A549 (cell line): ENCODE results near the gene MOB3A. TPM values are rescaled to one million over a fixed set of nuclear protein-coding genes. Genes with fewer than 3 reads are reported as not detected.

Source experiments
- ATAC-seq, 2 experiments: fragments of 200-7000 bp in 1 of 2; fragments of >200 bp in 1 of 2; cut with Nextera tagmentation in 1 of 2; cut with Tn5 transposase in 1 of 2; 3 replicates each; pipeline versions ENCODE4 v1.8.0 to v1.9.1; 2018 to 2020; ENCODE audit warnings: mild to moderate bottlenecking in 1 of 2, moderate library complexity in 1 of 2
- CTCF ChIA-PET: fragments of 300-600 bp; sonication (Branson Sonifier 250); formaldehyde crosslinking; extraction: SDS; loops from one replicate; lab custom pipeline; 2021; ENCODE audit warnings: antibody characterized with exemption, inconsistent platforms; lab: Yijun Ruan, JAX
- POLR2A ChIA-PET: fragments of 350-600 bp; formaldehyde crosslinking; extraction: SDS; loops from one replicate; lab custom pipeline; 2021; ENCODE audit warnings: antibody characterized with exemption, inconsistent platforms; lab: Yijun Ruan, JAX
- DNase-seq, 2 experiments: peaks; one replicate each; pipeline versions ENCODE4 v3.0.0 to v3.0.0-alpha.2; 2011 to 2016; ENCODE audit warnings: low read depth in 1 of 2, low spot score in 1 of 2
- FAIRE-seq: peaks from 2 replicates; lab custom pipeline; 2011; peaks lifted over from hg19 to GRCh38; lab: Jason Lieb, UNC
- H3K27ac ChIP-seq, 2 experiments: fragments of >200 bp; sonication (Bioruptor Twin); formaldehyde crosslinking; 3 replicates each; pipeline ENCODE4 v1.5.1; 2016 to 2017
- H3K4me1 ChIP-seq: fragments of >200 bp; sonication (Bioruptor Twin); formaldehyde crosslinking; 3 replicates; pipeline ENCODE4 v1.6.1; 2016
- H3K4me2 ChIP-seq: fragments of >200 bp; sonication (Bioruptor Twin); formaldehyde crosslinking; 3 replicates; pipeline ENCODE4 v1.6.1; 2016
- H3K4me3 ChIP-seq: fragments of >200 bp; sonication (Bioruptor Twin); formaldehyde crosslinking; 3 replicates; pipeline ENCODE4 v1.5.1; 2016
- H3K9me3 ChIP-seq: fragments of >200 bp; sonication (Bioruptor Twin); formaldehyde crosslinking; 3 replicates; pipeline ENCODE4 v1.6.1; 2016
- CBX2 ChIP-seq: fragments of 200-600 bp; sonication (generic); IDR thresholded peaks from 2 replicates; pipeline ENCODE4 v1.6.1; 2016; ENCODE audit warnings: low read depth, mild to moderate bottlenecking, borderline replicate concordance
- EP300 ChIP-seq, 2 experiments: fragments of >200 bp; sonication (Bioruptor Twin); formaldehyde crosslinking; IDR thresholded peaks; 2 replicates in 1 of 2; 3 replicates in 1 of 2; pipeline ENCODE4 v1.6.1; 2016 to 2017
- FOSB ChIP-seq: fragments of 250-450 bp; sonication (Bioruptor Pico); IDR thresholded peaks from 2 replicates; pipeline ENCODE4 v1.5.0; 2020; ENCODE audit warnings: mild to moderate bottlenecking, moderate library complexity
- HOXA7 ChIP-seq: fragments of 250-450 bp; sonication (Bioruptor Pico); IDR thresholded peaks from 2 replicates; pipeline ENCODE4 v1.5.0; 2020; ENCODE audit warnings: mild to moderate bottlenecking, moderate library complexity
- HOXB5 ChIP-seq: fragments of 250-450 bp; sonication (Bioruptor Pico); IDR thresholded peaks from 2 replicates; pipeline ENCODE4 v1.5.0; 2020; ENCODE audit warnings: mild to moderate bottlenecking, moderate library complexity
- JUN ChIP-seq, 2 experiments: fragments of >200 bp; sonication (Bioruptor Twin); formaldehyde crosslinking; IDR thresholded peaks; 2 replicates in 1 of 2; 3 replicates in 1 of 2; pipeline ENCODE4 v1.6.1; 2016 to 2017
- JUNB ChIP-seq: fragments of >200 bp; sonication (Bioruptor Twin); formaldehyde crosslinking; IDR thresholded peaks from 2 replicates; pipeline ENCODE4 v1.6.1; 2016
- POLR2AphosphoS2 ChIP-seq: conservative IDR thresholded peaks from 2 replicates; pipeline ENCODE4 v1.6.1; 2012; ENCODE audit warnings: low read length, improper control_type of control experiment, inconsistent platforms
- RARB ChIP-seq: fragments of 250-450 bp; sonication (Bioruptor Pico); IDR thresholded peaks from 2 replicates; pipeline ENCODE4 v1.8.0; 2021; ENCODE audit warnings: mild to moderate bottlenecking, moderate library complexity
- REST ChIP-seq: fragments of 200-600 bp; sonication (generic); IDR thresholded peaks from 2 replicates; pipeline ENCODE4 v1.6.1; 2016; ENCODE audit warnings: antibody characterized with exemption, mild to moderate bottlenecking, moderate library complexity
- SREBF2 ChIP-seq: fragments of 450-650 bp; IDR thresholded peaks from 2 replicates; pipeline ENCODE4 v1.6.1; 2014; ENCODE audit warnings: mild to moderate bottlenecking, moderate library complexity
- ZFP36 ChIP-seq: fragments of 450-650 bp; IDR thresholded peaks from 2 replicates; pipeline ENCODE4 v1.6.1; 2014; ENCODE audit warnings: borderline replicate concordance; ENCODE audit not compliant: partially characterized antibody
- ZNF302 ChIP-seq: fragments of 250-450 bp; sonication (Bioruptor Pico); IDR thresholded peaks from 2 replicates; pipeline ENCODE4 v1.9.0; 2021; ENCODE audit warnings: inconsistent platforms, mild to moderate bottlenecking, moderate library complexity
- ZSCAN20 ChIP-seq: fragments of 250-450 bp; sonication (Bioruptor Pico); IDR thresholded peaks from 2 replicates; pipeline ENCODE4 v1.8.0; 2022; ENCODE audit warnings: mild to moderate bottlenecking, moderate library complexity
- WGBS: methylation state at CpG from one replicate; pipeline ENCODE4 v1.1.6; 2017; ENCODE audit errors: missing lambda C conversion rate; 5-methylcytosine and 5-hydroxymethylcytosine counted together
- polyA plus RNA-seq, 4 experiments: library from polyadenylated mRNA; depleted of rRNA in 3 of 4; stranded (reverse); fragments of >200 nt; fragmentation: RNase III in 1 of 4; extraction: RNeasy Plus Mini Kit Qiagen cat#74134 plus additional on column Dnase treatment in 1 of 4; gene quantifications; 2 replicates in 3 of 4; 3 replicates in 1 of 4; pipeline ENCODE4 v1.2.3, GENCODE V29; 2011 to 2017
- TF ChIP-seq, protein P1 (sequence below): fragments of 450-650 bp; IDR thresholded peaks from 2 replicates; pipeline ENCODE4 v1.6.1; 2014; ENCODE audit warnings: antibody characterized with exemption
- TF ChIP-seq, protein P2 (sequence below): fragments of >200 bp; sonication (Bioruptor Twin); formaldehyde crosslinking; IDR thresholded peaks from 3 replicates; pipeline ENCODE4 v1.6.1; 2016
- TF ChIP-seq, protein P3 (sequence below): IDR thresholded peaks from 2 replicates; pipeline ENCODE4 v1.6.1; 2012

The MOB3A gene
- polyA plus RNA-seq, 2 of the 4 experiments (the other 2 are of a cell fraction), result 9.1 to 10.9 TPM

DNA sequence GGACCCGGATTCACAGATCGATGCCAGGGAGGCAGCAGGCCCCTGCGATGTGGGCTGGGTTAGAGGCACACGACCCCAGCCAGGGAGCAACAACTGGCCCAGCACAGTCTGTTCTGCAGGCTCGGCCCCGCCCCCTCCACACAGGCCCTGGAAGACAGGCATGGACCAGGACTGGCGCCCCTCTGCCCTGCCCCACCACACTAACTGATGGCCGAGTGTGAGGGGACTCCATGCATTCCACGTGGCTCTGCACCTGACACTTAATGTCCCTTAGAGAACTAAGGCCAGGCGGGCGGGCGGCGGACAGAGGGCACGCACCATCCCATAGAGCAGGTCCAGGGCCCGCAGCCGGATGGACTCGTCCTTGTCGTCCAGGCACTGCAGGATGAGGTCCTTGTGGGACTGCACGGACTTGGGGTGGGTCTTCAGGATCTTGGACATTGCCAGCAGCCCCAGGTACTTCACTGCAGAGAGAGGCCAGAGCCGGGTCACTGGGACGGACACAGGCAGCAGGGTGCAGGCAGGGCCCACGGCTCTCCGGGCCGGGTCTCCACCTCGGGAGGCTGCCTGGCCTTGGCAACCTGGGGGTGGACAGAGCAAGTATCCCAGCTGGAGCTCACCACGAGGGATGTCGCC is 25.4 kb upstream of the MOB3A start:
- H3K9me3 ChIP-seq, result no peaks in the 10 kb centered on the region
- CTCF ChIA-PET, result no interaction called here
- no peak for FAIRE-seq
- POLR2A ChIA-PET, result no interaction called here
- TF ChIP-seq REST, result no peak
- no peak for TF ChIP-seq HOXA7 (CRISPR knock-in tag)
- TF ChIP-seq RARB, result no peak
- TF ChIP-seq, protein P1, sequence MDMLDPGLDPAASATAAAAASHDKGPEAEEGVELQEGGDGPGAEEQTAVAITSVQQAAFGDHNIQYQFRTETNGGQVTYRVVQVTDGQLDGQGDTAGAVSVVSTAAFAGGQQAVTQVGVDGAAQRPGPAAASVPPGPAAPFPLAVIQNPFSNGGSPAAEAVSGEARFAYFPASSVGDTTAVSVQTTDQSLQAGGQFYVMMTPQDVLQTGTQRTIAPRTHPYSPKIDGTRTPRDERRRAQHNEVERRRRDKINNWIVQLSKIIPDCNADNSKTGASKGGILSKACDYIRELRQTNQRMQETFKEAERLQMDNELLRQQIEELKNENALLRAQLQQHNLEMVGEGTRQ, result no peak
- TF ChIP-seq CBX2, result no peak
- no peak overlapping the region for H3K27ac ChIP-seq
- no peak overlapping the region for H3K4me2 ChIP-seq
- ATAC-seq, result no peak; a peak in 1 of 6 replicates
- no peak overlapping the region for H3K4me3 ChIP-seq
- no peak for DNase-seq
- WGBS, result 96% methylated on average over 15 of the region's 27 CpGs
- no peaks in the 10 kb centered on the region for H3K4me1 ChIP-seq

GRCh38 chr19:2120821-2121220 is 24.7 kb upstream of the MOB3A start:
- no peaks in the 10 kb centered on the region for H3K4me1 ChIP-seq
- TF ChIP-seq, protein P1, result no peak
- TF ChIP-seq ZNF302 (CRISPR knock-in tag), result no peak
- TF ChIP-seq FOSB (CRISPR knock-in tag), result no peak
- TF ChIP-seq ZSCAN20, result no peak
- TF ChIP-seq JUNB, result no peak
- no peak for TF ChIP-seq ZFP36
- no peak for TF ChIP-seq SREBF2
- TF ChIP-seq JUN (IDR thresholded peaks at IDR 0.05), result no peak
- TF ChIP-seq, protein P2, sequence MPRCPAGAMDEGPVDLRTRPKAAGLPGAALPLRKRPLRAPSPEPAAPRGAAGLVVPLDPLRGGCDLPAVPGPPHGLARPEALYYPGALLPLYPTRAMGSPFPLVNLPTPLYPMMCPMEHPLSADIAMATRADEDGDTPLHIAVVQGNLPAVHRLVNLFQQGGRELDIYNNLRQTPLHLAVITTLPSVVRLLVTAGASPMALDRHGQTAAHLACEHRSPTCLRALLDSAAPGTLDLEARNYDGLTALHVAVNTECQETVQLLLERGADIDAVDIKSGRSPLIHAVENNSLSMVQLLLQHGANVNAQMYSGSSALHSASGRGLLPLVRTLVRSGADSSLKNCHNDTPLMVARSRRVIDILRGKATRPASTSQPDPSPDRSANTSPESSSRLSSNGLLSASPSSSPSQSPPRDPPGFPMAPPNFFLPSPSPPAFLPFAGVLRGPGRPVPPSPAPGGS, result no peak
- TF ChIP-seq, protein P3, sequence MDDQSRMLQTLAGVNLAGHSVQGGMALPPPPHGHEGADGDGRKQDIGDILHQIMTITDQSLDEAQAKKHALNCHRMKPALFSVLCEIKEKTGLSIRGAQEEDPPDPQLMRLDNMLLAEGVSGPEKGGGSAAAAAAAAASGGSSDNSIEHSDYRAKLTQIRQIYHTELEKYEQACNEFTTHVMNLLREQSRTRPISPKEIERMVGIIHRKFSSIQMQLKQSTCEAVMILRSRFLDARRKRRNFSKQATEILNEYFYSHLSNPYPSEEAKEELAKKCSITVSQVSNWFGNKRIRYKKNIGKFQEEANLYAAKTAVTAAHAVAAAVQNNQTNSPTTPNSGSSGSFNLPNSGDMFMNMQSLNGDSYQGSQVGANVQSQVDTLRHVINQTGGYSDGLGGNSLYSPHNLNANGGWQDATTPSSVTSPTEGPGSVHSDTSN, result no peak
- TF ChIP-seq POLR2AphosphoS2, result no peak
- TF ChIP-seq EP300 (IDR thresholded peaks at IDR 0.05), result no peak
- no peak for TF ChIP-seq HOXB5
- no peak overlapping the region for H3K4me3 ChIP-seq
- ATAC-seq (no peak), FAIRE-seq (no peak), DNase-seq (no peak)
- H3K4me2 ChIP-seq, result no peak overlapping the region
- no CpG with 5 or more reads among the region's 26 CpGs for WGBS
- H3K9me3 ChIP-seq, result no peaks in the 10 kb centered on the region
- H3K27ac ChIP-seq, result no peak overlapping the region
- ChIA-PET CTCF (no interaction called here), POLR2A (no interaction called here)
